ENCODE measurements around the gene TMEM39B. TPM values are rescaled to one million over a fixed set of nuclear protein-coding genes. Genes with fewer than 3 reads are reported as not detected.

The TMEM39B gene
- polyA plus RNA-seq, 1 experiment = 31.1 TPM

- Histone ChIP-seq H3K36me3 (ENCODE audit: control insufficient read depth, insufficient read depth, low read length) (no peaks in the 10 kb centered on the region; the same call in 1 of the 2 replicates), H3K27me3 (ENCODE audit: control insufficient read depth, insufficient read depth, low read length) (no peaks in the 10 kb centered on the region), H3K4me3 (ENCODE audit: low read depth, low read length) (no peak overlapping the region)
- no peak for DNase-seq (ENCODE audit: low read depth)
- POLR2A ChIA-PET = no interaction called here
- no peak for TF ChIP-seq CTCF (IDR thresholded peaks at IDR 0.05; ENCODE audit: insufficient read depth, low read depth, low read length)
- CTCF ChIA-PET = no interaction called here
These were observed 32.6 kb downstream of the TMEM39B start for GRCh38 chr1:32105338-32105737.

- POLR2A ChIA-PET = no interaction called here
- Histone ChIP-seq H3K4me3 (ENCODE audit: low read depth, low read length) (no peak overlapping the region), H3K27me3 (ENCODE audit: control insufficient read depth, insufficient read depth, low read length) (no peaks in the 10 kb centered on the region), H3K36me3 (ENCODE audit: control insufficient read depth, insufficient read depth, low read length) (no peaks in the 10 kb centered on the region)
- CTCF ChIA-PET = interaction anchor here (0.6 kb wide), 1 partner anchor 44 kb away, joined by 3 read pairs; no protein-coding TSS in a partner anchor
- no peak for TF ChIP-seq CTCF (IDR thresholded peaks at IDR 0.05; ENCODE audit: insufficient read depth, low read depth, low read length)
- DNase-seq (ENCODE audit: low read depth) = no peak
These were observed 34.0 kb downstream of the TMEM39B start for GRCh38 chr1:32106663-32107275.

- no peak for TF ChIP-seq CTCF (IDR thresholded peaks at IDR 0.05; ENCODE audit: insufficient read depth, low read depth, low read length)
- POLR2A ChIA-PET = interaction anchor here (0.6 kb wide), 1 partner anchor 45 kb away, joined by 3 read pairs; no protein-coding TSS in a partner anchor
- peak within 1 kb of the TSS; percentile 90 for H3K4me3 ChIP-seq (ENCODE audit: low read depth, low read length)
- peak; percentile 72 for DNase-seq (ENCODE audit: low read depth)
- no peaks in the 10 kb centered on the region for H3K36me3 ChIP-seq (ENCODE audit: control insufficient read depth, insufficient read depth, low read length)
- CTCF ChIA-PET = interaction anchor here (0.8 to 3.9 kb wide), 11 partner anchors 10 to 131 kb away, joined by 3 to 17 read pairs (median 4); partner anchors contain the start of genes TMEM39B and TXLNA
- no peaks in the 10 kb centered on the region for H3K27me3 ChIP-seq (ENCODE audit: control insufficient read depth, insufficient read depth, low read length)
These were observed 35.3 kb downstream of the TMEM39B start, which contains the start of gene KPNA6 for GRCh38 chr1:32107742-32108661. TSS of gene KPNA6 (plus strand) at chr1:32108056. CDS start at chr1:32108131, 75 bp downstream.

- CTCF ChIA-PET = interaction anchor here (0.8 to 3.9 kb wide), 6 partner anchors 8 to 68 kb away, joined by 3 to 17 read pairs (median 4); partner anchors contain the start of gene TXLNA
- no peak overlapping the region for H3K4me3 ChIP-seq (ENCODE audit: low read depth, low read length)
- H3K36me3 ChIP-seq (ENCODE audit: control insufficient read depth, insufficient read depth, low read length) = no peaks in the 10 kb centered on the region; the same call in 1 of the 2 replicates
- POLR2A ChIA-PET = no interaction called here
- no peak for DNase-seq (ENCODE audit: low read depth)
- H3K27me3 ChIP-seq (ENCODE audit: control insufficient read depth, insufficient read depth, low read length) = no peaks in the 10 kb centered on the region
- TF ChIP-seq CTCF (IDR thresholded peaks at IDR 0.05; ENCODE audit: insufficient read depth, low read depth, low read length) = no peak
These were observed 38.4 kb downstream of the TMEM39B start for GRCh38 chr1:32111040-32111623.
